GM18526 (cell line): ENCODE data around the gene HERC4.

Experiments
- POLR2A ChIP-seq: IDR thresholded peaks from 3 replicates; pipeline ENCODE4 v1.6.1; 2011; ENCODE audit not compliant: insufficient read length; ENCODE audit errors: extremely low read depth

HERC4 gene

GRCh38 chr10:67933199-67933598, 141.9 kb downstream of the HERC4 start:
- no peak for TF ChIP-seq POLR2A

GRCh38 chr10:67926951-67927350, 148.1 kb downstream of the HERC4 start:
- no peak for TF ChIP-seq POLR2A

GRCh38 chr10:67925449-67926005, 149.6 kb downstream of the HERC4 start:
- TF ChIP-seq POLR2A = no peak

GRCh38 chr10:67924136-67924535, 150.9 kb downstream of the HERC4 start:
- no peak for TF ChIP-seq POLR2A

GRCh38 chr10:67923551-67923950, 151.5 kb downstream of the HERC4 start:
- TF ChIP-seq POLR2A = no peak

- TF ChIP-seq POLR2A = no peak
Observed at GRCh38 chr10:67921065-67921464, 154.0 kb downstream of the HERC4 start.

GRCh38 chr10:67917679-67918078, 157.4 kb downstream of the HERC4 start:
- TF ChIP-seq POLR2A = no peak

GRCh38 chr10:67917169-67917568, 157.9 kb downstream of the HERC4 start:
- TF ChIP-seq POLR2A = no peak

- TF ChIP-seq POLR2A = no peak
Observed at GRCh38 chr10:67914777-67915340, 160.2 kb downstream of the HERC4 start.

GRCh38 chr10:67912331-67912946, 162.6 kb downstream of the HERC4 start:
- TF ChIP-seq POLR2A = no peak

- TF ChIP-seq POLR2A = no peak
Observed at GRCh38 chr10:67903581-67903980, 171.5 kb downstream of the HERC4 start.

- TF ChIP-seq POLR2A = no peak
Observed at GRCh38 chr10:67893637-67894036, 181.4 kb downstream of the HERC4 start.

GRCh38 chr10:67884842-67885670, 190.0 kb downstream of the HERC4 start:
- no peak for TF ChIP-seq POLR2A

GRCh38 chr10:67884313-67884841, 190.7 kb downstream of the HERC4 start, which contains the start of gene SIRT1:
TSS of gene SIRT1 (plus strand) at chr10:67884656. CDS start at chr10:67884722, 66 bp downstream.
- peak; percentile 97 for TF ChIP-seq POLR2A

- no peak for TF ChIP-seq POLR2A
Observed at GRCh38 chr10:67883710-67884312, 191.3 kb downstream of the HERC4 start.
